GM12878 (cell line): ENCODE measurements around the gene TRAF3IP3. TPM values are rescaled to one million over a fixed set of nuclear protein-coding genes. Genes with fewer than 3 reads are reported as not detected.
A peak's percentile ranks its signal among the peaks of the same experiment; 100 is the strongest.

ENCODE experiments used
- ATF3 ChIP-seq: IDR thresholded peaks from 2 replicates; pipeline ENCODE4 v1.6.1; 2011; ENCODE audit warnings: low read depth, mild to moderate bottlenecking, low read length, moderate library complexity, borderline replicate concordance; ENCODE audit errors: extremely low read depth
- BACH1 ChIP-seq: fragments of 450-650 bp; IDR thresholded peaks from 2 replicates; pipeline ENCODE4 v1.6.1; 2017; ENCODE audit warnings: mild to moderate bottlenecking, borderline replicate concordance
- CREB1 ChIP-seq: IDR thresholded peaks from 2 replicates; pipeline ENCODE4 v1.6.1; 2012; ENCODE audit warnings: low read depth, mild to moderate bottlenecking, inconsistent platforms
- CTCF ChIP-seq, 3 experiments: IDR thresholded peaks in 2 of 3; conservative IDR thresholded peaks in 1 of 3; 2 replicates each; pipeline ENCODE4 v1.5.1; 2011; ENCODE audit warnings: low read depth in 3 of 3, low read length in 3 of 3, mild to moderate bottlenecking in 3 of 3, control low read depth in 2 of 3, moderate library complexity in 2 of 3, inconsistent platforms in 1 of 3, mixed read lengths in 1 of 3; ENCODE audit not compliant: control insufficient read depth in 2 of 3, insufficient read depth in 1 of 3; ENCODE audit errors: extremely low read depth in 1 of 3
- E2F8 ChIP-seq: fragments of 450-650 bp; IDR thresholded peaks from 2 replicates; pipeline ENCODE4 v1.6.1; 2018; ENCODE audit warnings: mild to moderate bottlenecking, low read depth, moderate library complexity; ENCODE audit not compliant: partially characterized antibody
- GATAD2B ChIP-seq: fragments of 450-650 bp; conservative IDR thresholded peaks from 2 replicates; pipeline ENCODE4 v1.6.1; 2017; ENCODE audit warnings: low read depth, mild to moderate bottlenecking, moderate library complexity
- IKZF1 ChIP-seq: fragments of 450-650 bp; conservative IDR thresholded peaks from 2 replicates; pipeline ENCODE4 v1.6.1; 2017; ENCODE audit warnings: antibody characterized with exemption, mild to moderate bottlenecking
- IRF3 ChIP-seq: fragments of 450-650 bp; IDR thresholded peaks from 2 replicates; pipeline ENCODE4 v1.6.1; 2014; ENCODE audit warnings: mild to moderate bottlenecking
- IRF5 ChIP-seq: fragments of 450-650 bp; IDR thresholded peaks from 2 replicates; pipeline ENCODE4 v1.6.1; 2017; ENCODE audit warnings: borderline replicate concordance
- MTA2 ChIP-seq: fragments of 450-650 bp; IDR thresholded peaks from 2 replicates; pipeline ENCODE4 v1.6.1; 2016; ENCODE audit warnings: low read depth, mild to moderate bottlenecking, moderate library complexity
- NFYB ChIP-seq: IDR thresholded peaks from 2 replicates; pipeline ENCODE4 v1.6.1; 2011; ENCODE audit warnings: low read depth, mild to moderate bottlenecking, low read length, improper control_type of control experiment, moderate library complexity; ENCODE audit not compliant: insufficient read depth
- NR2C1 ChIP-seq: fragments of 450-650 bp; IDR thresholded peaks from 2 replicates; pipeline ENCODE4 v1.6.1; 2017; ENCODE audit warnings: antibody characterized with exemption, mild to moderate bottlenecking, moderate library complexity
- NR2F1 ChIP-seq: fragments of 450-650 bp; conservative IDR thresholded peaks from 2 replicates; pipeline ENCODE4 v1.6.1; 2017; ENCODE audit warnings: mild to moderate bottlenecking
- RAD21 ChIP-seq: IDR thresholded peaks from 2 replicates; pipeline ENCODE4 v1.6.1; 2011; ENCODE audit warnings: mild to moderate bottlenecking, low read depth, low read length, moderate library complexity; ENCODE audit not compliant: insufficient read depth
- RFX5 ChIP-seq: IDR thresholded peaks from 2 replicates; pipeline ENCODE4 v1.6.1; 2011; ENCODE audit warnings: low read depth, low read length, improper control_type of control experiment
- RUNX3 ChIP-seq: IDR thresholded peaks from 2 replicates; pipeline ENCODE4 v1.6.1; 2012; ENCODE audit warnings: low read length, inconsistent platforms
- SMC3 ChIP-seq: IDR thresholded peaks from 2 replicates; pipeline ENCODE4 v1.6.1; 2011; ENCODE audit warnings: low read length, improper control_type of control experiment, borderline replicate concordance
- TAF1 ChIP-seq: IDR thresholded peaks from 2 replicates; pipeline ENCODE4 v1.6.1; 2011; ENCODE audit warnings: mild to moderate bottlenecking, low read depth, low read length, borderline replicate concordance
- TCF7 ChIP-seq: IDR thresholded peaks from 2 replicates; pipeline ENCODE4 v1.6.1; 2014; ENCODE audit warnings: antibody characterized with exemption, borderline replicate concordance
- ZNF24 ChIP-seq: fragments of 450-650 bp; IDR thresholded peaks from 2 replicates; pipeline ENCODE4 v1.6.1; 2017; ENCODE audit warnings: antibody characterized with exemption, mild to moderate bottlenecking
- ZZZ3 ChIP-seq: IDR thresholded peaks from 2 replicates; pipeline ENCODE4 v1.6.1; 2011; ENCODE audit warnings: low read depth; ENCODE audit not compliant: control insufficient read depth, insufficient read length
- polyA plus RNA-seq, 11 experiments: library from polyadenylated mRNA; depleted of rRNA in 4 of 11; unstranded in 6 of 11; stranded (reverse) in 5 of 11; fragments of >200 nt; fragmentation: Nextera tagmentation in 4 of 11; fragmentation: Illumina TruSeq in 1 of 11; extraction: Ambion mirVana in 4 of 11; extraction: Trizol in 1 of 11; gene quantifications; 1 replicate in 1 of 11; 2 replicates in 10 of 11; pipeline versions ENCODE4 v1.2.1 to v1.2.3, GENCODE V29; 2011 to 2016; ENCODE audit warnings: inconsistent platforms in 2 of 11, missing spikeins in 2 of 11, low read depth in 1 of 11
- total RNA-seq, 4 experiments: library from RNA; depleted of rRNA in 3 of 4; stranded (reverse); fragments of >200 nt in 3 of 4; fragmentation: Illumina TruSeq in 1 of 4; extraction: Trizol in 1 of 4; gene quantifications; 2 replicates each; pipeline versions ENCODE4 v1.2.1 to v1.2.3, GENCODE V29; 2013 to 2021

Gene TRAF3IP3
- total and polyA plus RNA-seq, 10 of the 15 experiments (the other 5 are each of a cell fraction or from before 2014, with no cell fraction given) = 61.6 to 121 (median 96.5) TPM

- TF ChIP-seq IRF3 (no peak), ZNF24 (no peak), IKZF1 (peak; percentile 70), MTA2 (peak; percentile 45; the same call in 1 of the 2 replicates), TAF1 (peak; percentile 66; the same call in 1 of the 2 replicates), SMC3 (no peak), E2F8 (peak; percentile 93), GATAD2B (peak; percentile 85), BACH1 (no peak; the same call in 1 of the 2 replicates), ZZZ3 (no peak), RFX5 (no peak), TCF7 (peak; percentile 40; the same call in 1 of the 2 replicates), ATF3 (peak; percentile 99), RUNX3 (peak; percentile 88), NFYB (no peak), IRF5 (no peak), RAD21 (no peak), CTCF (IDR thresholded peaks at IDR 0.05 in 2 of 3, conservative IDR thresholded peaks at IDR 0.05 in 1 of 3; ENCODE audit: control insufficient read depth in 2 of 3, extremely low read depth in 1 of 3, insufficient read depth in 1 of 3, low read depth in 3 of 3, low read length in 3 of 3) (peak; percentile 75 to 81 (median 80)), NR2F1 (no peak; the same call in 1 of the 2 replicates), NR2C1 (no peak), CREB1 (peak; percentile 84)
These were observed 71.8 kb downstream of the TRAF3IP3 start, which contains the start of gene UTP25 (continued) for GRCh38 chr1:209827384-209828262.
